Prostate gland (tissue), 2 donors: ENCODE results near the gene GMPS.
"Not testable (repeated sequence)": the region's sequence is repeated elsewhere in the genome, so short reads cannot be mapped to it uniquely, and the experiment has no call there.

Experiments
- CTCF ChIP-seq, 4 experiments: fragments of 200-600 bp in 2 of 4; fragments of 450-650 bp in 2 of 4; sonication (generic) in 2 of 4; IDR thresholded peaks; 1 replicate in 3 of 4; 2 replicates in 1 of 4; pipeline ENCODE4 v1.5.1; 2016 to 2019; ENCODE audit warnings: antibody characterized with exemption in 4 of 4, mild to moderate bottlenecking in 2 of 4, moderate library complexity in 2 of 4
- POLR2A ChIP-seq: fragments of 450-650 bp; IDR thresholded peaks from one replicate; pipeline ENCODE4 v1.6.1; 2016; ENCODE audit warnings: antibody characterized with exemption, mild to moderate bottlenecking
- POLR2AphosphoS5 ChIP-seq: sonication (generic); formaldehyde crosslinking; IDR thresholded peaks from one replicate; pipeline ENCODE4 v1.6.1; 2017; ENCODE audit warnings: antibody characterized with exemption

GRCh38 chr3:155860424-155860823 lies 10.0 kb upstream of the GMPS start:
- not testable (repeated sequence) for TF ChIP-seq CTCF (IDR thresholded peaks at IDR 0.05); POLR2A; POLR2AphosphoS5
